ENCODE measurements around the gene ENGASE. TPM values are rescaled to one million over a fixed set of nuclear protein-coding genes. Genes with fewer than 3 reads are reported as not detected.

Gene ENGASE
- total and polyA plus RNA-seq, 7 donors, result 7.5 to 80.8 (median 26.7) TPM

- H3K27me3 ChIP-seq (ENCODE audit: insufficient read depth in 3 of 3, low read length in 2 of 3), result peaks cover 0 to 22% (median 5%) of the 10 kb centered on the region in 3 donors
- no peaks in the 10 kb centered on the region for H3K36me3 ChIP-seq (ENCODE audit: insufficient read depth in 1 of 2, low read depth in 1 of 2)
- intact Hi-C loops (cut with DNase I), result loop anchor here in 1 of 2 donors (5.0 kb wide), 1 partner anchor 34 kb away; no protein-coding TSS in a partner anchor
- DNase-seq, result peak in 1 of 2 donors; percentile 67
- no peak overlapping the region for H3K27ac ChIP-seq
- 80 to 85% (median 84%) methylated on average over 41 of the region's 41 CpGs for WGBS, 3 donors
- no peak overlapping the region for H3K4me3 ChIP-seq
- no peaks in the 10 kb centered on the region for H3K9me3 ChIP-seq
- peaks cover 5% of the 10 kb centered on the region for H3K4me1 ChIP-seq
- no peak for ATAC-seq
- TF ChIP-seq, protein P1, sequence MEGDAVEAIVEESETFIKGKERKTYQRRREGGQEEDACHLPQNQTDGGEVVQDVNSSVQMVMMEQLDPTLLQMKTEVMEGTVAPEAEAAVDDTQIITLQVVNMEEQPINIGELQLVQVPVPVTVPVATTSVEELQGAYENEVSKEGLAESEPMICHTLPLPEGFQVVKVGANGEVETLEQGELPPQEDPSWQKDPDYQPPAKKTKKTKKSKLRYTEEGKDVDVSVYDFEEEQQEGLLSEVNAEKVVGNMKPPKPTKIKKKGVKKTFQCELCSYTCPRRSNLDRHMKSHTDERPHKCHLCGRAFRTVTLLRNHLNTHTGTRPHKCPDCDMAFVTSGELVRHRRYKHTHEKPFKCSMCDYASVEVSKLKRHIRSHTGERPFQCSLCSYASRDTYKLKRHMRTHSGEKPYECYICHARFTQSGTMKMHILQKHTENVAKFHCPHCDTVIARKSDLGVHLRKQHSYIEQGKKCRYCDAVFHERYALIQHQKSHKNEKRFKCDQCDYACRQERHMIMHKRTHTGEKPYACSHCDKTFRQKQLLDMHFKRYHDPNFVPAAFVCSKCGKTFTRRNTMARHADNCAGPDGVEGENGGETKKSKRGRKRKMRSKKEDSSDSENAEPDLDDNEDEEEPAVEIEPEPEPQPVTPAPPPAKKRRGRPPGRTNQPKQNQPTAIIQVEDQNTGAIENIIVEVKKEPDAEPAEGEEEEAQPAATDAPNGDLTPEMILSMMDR (IDR thresholded peaks at IDR 0.05), result no peak
Measured at GRCh38 chr17:79047923-79048825, 26.4 kb upstream of the ENGASE start.

DNA sequence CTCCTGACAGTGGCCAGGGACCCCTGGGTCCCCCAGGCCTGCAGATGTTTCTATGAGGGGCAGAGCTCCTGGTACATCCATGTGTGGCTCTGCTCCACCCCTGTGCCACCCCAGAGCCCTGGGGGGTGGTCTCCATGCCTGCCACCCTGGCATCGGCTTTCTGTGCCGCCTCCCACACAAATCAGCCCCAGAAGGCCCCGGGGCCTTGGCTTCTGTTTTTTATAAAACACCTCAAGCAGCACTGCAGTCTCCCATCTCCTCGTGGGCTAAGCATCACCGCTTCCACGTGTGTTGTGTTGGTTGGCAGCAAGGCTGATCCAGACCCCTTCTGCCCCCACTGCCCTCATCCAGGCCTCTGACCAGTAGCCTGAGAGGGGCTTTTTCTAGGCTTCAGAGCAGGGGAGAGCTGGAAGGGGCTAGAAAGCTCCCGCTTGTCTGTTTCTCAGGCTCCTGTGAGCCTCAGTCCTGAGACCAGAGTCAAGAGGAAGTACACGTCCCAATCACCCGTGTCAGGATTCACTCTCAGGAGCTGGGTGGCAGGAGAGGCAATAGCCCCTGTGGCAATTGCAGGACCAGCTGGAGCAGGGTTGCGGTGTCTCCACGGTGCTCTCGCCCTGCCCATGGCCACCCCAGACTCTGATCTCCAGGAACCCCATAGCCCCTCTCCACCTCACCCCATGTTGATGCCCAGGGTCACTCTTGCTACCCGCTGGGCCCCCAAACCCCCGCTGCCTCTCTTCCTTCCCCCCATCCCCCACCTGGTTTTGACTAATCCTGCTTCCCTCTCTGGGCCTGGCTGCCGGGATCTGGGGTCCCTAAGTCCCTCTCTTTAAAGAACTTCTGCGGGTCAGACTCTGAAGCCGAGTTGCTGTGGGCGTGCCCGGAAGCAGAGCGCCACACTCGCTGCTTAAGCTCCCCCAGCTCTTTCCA, 25.5 kb upstream of the ENGASE start:
- Histone ChIP-seq H3K9me3 (no peaks in the 10 kb centered on the region), H3K36me3 (ENCODE audit: insufficient read depth in 1 of 2, low read depth in 1 of 2) (no peaks in the 10 kb centered on the region), H3K4me3 (no peak overlapping the region), H3K27me3 (ENCODE audit: insufficient read depth in 3 of 3, low read length in 2 of 3) (peaks cover 0 to 22% (median 5%) of the 10 kb centered on the region in 3 donors), H3K27ac (no peak overlapping the region), H3K4me1 (peaks cover 5% of the 10 kb centered on the region)
- DNase-seq, result peak in 1 of 2 donors; percentile 44
- intact Hi-C loops (cut with DNase I), result loop anchor here in 1 of 2 donors (5.0 kb wide), 1 partner anchor 33 kb away; no protein-coding TSS in a partner anchor
- no peak for ATAC-seq
- TF ChIP-seq, protein P1 (IDR thresholded peaks at IDR 0.05), result no peak
- 86 to 90% (median 90%) methylated on average over 21 of the region's 21 CpGs for WGBS, 3 donors

DNA sequence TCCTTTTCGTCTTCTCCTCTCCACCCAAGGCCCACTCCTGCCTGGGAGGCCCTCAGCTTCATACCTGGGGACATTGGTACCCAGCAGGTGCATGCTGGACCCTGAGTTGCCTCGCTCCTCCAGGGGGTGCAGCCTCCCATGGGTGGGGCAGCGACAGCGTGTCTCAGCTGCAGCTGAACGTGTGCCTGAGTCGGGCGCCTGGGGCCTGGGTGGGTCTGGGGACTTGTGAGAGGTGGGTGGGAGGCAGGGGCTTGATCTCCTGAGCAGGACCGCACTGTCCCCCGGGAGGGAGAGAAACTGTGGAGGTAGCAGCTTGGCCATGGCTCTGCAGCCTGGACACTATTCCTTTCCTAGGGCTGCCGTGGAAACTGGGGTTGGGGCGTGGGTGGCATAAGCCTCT, 24.8 kb upstream of the ENGASE start:
- intact Hi-C loops (cut with DNase I), result loop anchor here in 1 of 2 donors (5.0 kb wide), 1 partner anchor 32 kb away; no protein-coding TSS in a partner anchor
- Histone ChIP-seq H3K27ac (no peak overlapping the region), H3K4me1 (peaks cover 5% of the 10 kb centered on the region), H3K4me3 (no peak overlapping the region), H3K36me3 (ENCODE audit: insufficient read depth in 1 of 2, low read depth in 1 of 2) (no peaks in the 10 kb centered on the region), H3K9me3 (peaks cover 3% of the 10 kb centered on the region), H3K27me3 (ENCODE audit: insufficient read depth in 3 of 3, low read length in 2 of 3) (peaks cover 0 to 22% (median 5%) of the 10 kb centered on the region in 3 donors)
- DNase-seq, result peak in 1 of 2 donors; percentile 42
- 95 to 96% (median 95%) methylated on average over 10 to 11 of the region's 11 CpGs for WGBS, 3 donors
- ATAC-seq, result no peak
- TF ChIP-seq, protein P1 (IDR thresholded peaks at IDR 0.05), result no peak

GRCh38 chr17:79050551-79050950, 24.1 kb upstream of the ENGASE start:
- H3K4me1 ChIP-seq, result peaks cover 5% of the 10 kb centered on the region
- DNase-seq (peak in 1 of 2 donors; percentile 26), ATAC-seq (no peak)
- H3K9me3 ChIP-seq, result peaks cover 3% of the 10 kb centered on the region
- H3K27ac ChIP-seq, result no peak overlapping the region
- intact Hi-C loops (cut with DNase I), result no loop called here
- H3K27me3 ChIP-seq (ENCODE audit: insufficient read depth in 3 of 3, low read length in 2 of 3), result peaks cover 0 to 22% (median 5%) of the 10 kb centered on the region in 3 donors
- WGBS, 3 donors, result 33 to 53% (median 38%) methylated on average over 6 of the region's 6 CpGs
- no peaks in the 10 kb centered on the region for H3K36me3 ChIP-seq (ENCODE audit: insufficient read depth in 1 of 2, low read depth in 1 of 2)
- TF ChIP-seq, protein P1 (IDR thresholded peaks at IDR 0.05), result no peak
- no peak overlapping the region for H3K4me3 ChIP-seq

Data from psoas muscle (tissue), 8 donors.